Limb (tissue), 2 donors: ENCODE data around the gene CCNL2.
"Not testable (repeated sequence)": the region's sequence is repeated elsewhere in the genome, so short reads cannot be mapped to it uniquely, and the experiment has no call there.

Experiments
- DNase-seq, 2 donors: peaks; one replicate each; pipeline ENCODE4 v3.0.0-alpha.2; 2016; ENCODE audit errors: extremely low spot score in 2 of 2

The CCNL2 gene

DNA sequence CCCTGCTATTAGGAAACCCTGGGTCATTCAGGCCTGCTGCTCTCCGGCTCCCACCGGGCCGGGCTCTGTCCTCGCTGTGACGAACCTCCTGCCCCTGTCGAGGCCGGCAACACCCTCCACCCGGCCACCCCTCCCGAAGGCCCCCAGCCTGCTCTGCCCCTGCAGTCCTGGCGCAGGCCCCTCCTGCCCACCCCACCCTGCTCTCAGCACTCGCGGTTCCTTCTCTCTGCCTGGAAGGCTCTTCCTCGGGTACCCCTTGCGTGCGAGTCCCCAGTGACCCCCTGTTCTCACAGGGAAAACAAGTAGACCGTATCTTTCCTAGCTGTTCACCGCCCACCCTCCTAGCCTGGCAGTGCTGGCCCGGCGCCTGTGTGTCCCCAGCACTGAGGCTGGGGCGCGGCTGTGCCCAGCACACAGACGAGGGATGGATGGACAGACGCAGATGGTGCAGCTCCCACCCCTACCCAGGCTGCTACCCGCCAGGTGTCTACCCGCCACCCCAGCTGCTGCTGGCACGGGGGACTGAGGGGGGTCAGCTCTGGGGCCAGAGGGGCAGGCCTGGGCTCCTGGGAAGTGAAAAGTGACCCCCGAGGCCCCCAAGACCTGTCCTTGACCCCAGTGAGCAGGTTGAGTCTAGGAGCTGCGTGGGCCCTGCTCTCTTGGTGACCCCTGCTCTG lies 33.3 kb upstream of the CCNL2 start:
- no peak for DNase-seq

DNA sequence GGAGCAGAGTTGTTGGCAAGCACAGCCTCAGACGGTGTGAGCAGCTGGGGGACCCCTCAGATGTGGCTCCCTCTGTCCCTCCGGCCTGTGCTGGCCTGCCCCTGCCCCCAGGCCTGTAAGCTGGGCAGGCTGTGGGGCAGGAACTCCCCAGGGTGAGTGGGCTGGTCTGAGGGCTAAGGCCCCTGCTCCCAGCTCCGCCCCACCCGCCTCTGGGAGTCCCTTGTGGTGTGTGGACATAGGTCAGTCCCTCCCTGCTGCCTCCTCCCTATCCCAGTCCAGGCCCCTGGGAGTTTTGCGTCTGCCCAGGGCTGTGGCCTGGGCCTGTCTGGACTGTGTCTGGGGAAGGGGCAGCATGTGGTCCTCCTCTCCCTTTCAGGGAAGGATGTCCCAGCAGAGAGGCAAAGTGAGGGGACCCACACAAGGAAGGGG lies 32.7 kb upstream of the CCNL2 start:
- DNase-seq = no peak

DNA sequence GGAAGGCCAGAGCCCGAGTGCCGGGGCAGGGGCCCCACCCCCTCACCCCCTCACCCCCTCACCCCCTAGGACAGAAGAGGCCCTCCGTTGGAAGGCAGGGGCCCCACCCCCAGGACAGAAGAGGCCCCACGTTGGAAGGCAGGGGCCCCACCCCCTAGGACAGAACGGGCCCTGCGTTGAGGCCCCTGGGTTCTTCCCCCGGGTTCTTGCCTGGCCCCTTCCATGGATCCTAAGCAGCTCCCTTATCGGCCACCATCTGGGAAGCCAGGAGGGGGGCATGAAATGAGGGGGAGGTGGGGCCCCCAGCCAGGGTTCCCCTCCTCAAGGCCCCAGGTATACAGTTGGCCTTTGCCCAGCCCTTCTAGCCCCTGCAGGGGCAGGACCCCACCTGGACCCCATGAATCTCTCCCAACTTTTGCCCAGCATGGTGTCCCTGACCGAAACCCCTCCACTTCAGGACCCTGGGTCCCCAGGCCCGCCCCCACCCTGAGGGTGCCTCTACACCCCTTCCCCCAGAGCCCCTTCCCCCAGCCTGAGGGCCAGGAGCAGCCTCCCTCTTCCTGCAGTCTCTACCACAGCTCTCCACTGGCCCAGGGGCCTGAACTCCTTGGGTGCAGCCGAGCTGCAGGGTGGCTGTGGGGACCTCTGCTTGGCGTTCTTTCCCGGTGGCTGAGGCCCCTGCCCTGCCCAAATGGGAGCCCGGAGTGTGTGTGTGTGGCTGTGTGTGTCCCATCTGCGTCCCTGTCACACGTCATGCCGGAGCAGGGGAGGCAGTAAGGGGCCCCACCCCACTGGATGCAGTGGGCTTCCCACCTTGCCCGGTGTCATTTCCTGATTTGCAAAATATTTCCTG lies 32.1 kb upstream of the CCNL2 start:
- no peak for DNase-seq

DNA sequence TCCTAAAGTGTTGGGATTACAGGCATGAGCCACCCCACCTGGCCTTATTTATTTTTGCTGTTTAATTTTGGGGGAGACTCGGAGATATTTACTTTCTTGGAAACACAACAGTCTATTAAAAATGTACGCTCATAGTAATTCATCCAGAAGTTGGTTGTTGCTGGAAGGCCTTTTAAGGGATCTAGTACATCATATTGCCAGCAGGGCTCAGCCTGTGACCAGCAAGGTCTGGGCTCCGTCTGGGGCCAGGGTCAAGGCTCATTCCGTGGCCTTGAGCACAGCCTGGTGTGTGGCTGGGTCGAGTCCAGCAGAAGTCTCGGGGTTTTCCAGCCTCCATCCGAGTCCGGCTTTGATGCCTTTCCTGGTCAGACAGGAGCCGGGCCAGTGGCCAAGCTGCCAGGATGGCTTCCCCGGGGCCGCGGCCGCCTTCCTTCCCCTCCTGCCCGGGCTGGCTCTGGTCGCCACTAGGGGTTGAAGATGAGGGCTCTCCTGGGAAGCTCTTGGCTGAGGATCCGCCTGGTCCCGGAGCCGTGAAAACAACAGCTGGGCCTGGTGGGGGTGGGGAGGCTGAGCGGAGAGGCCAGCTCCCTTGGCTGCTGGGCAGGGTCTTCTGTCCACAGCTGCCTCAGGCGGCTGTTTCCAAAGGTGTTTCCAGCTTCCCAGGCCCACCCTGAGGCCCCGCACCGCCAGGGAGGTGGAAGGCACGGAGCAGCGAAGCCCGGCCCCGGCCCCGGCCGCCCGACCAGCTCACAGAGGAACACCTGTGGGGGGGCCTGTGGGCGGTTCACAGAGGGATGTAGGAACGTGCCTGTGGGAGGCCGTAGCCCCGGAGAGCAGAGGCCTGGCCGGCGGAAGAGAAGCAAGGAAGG lies 31.2 kb upstream of the CCNL2 start:
- peak in 1 of 2 donors; percentile 82 for DNase-seq

DNA sequence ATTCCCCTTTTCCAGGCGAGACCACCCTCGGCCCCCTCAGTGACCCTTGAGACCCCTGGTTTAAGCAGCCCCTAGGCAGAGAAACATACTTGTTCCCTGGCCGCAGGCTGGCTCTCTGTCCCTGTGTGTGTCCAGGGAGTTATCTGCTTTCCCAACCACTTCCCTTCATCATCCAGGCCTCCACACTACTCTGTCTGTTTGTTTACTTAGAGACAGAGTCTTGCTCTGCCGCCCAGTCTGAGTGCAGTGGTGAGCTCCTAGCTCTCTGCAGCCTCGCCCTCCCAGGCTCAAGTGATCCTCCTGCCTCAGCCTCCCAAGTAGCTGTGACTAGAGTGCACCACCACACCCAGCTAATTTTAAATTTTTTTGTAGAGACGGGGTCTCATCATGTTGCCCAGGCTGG lies 30.5 kb upstream of the CCNL2 start:
- no peak for DNase-seq

DNA sequence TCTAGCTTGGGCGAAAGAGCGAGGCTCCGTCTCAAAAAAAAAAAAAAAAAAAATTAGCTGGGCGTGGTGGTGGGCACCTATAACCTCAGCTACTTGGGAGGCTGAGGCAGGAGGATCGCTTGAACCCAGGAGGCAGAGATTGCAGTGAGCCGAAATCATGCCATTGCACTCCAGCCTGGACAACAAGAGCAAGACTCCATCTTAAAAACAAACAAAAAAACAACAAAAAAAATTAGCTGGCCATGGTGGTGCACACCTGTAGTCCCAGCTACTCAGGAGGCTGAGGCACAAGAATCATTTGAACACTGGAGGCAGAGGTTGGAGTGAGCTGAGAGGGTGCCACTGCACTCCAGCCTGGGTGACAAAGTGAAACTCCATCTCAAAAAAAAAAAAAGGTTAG lies 29.8 kb upstream of the CCNL2 start:
- not testable (repeated sequence) for DNase-seq

DNA sequence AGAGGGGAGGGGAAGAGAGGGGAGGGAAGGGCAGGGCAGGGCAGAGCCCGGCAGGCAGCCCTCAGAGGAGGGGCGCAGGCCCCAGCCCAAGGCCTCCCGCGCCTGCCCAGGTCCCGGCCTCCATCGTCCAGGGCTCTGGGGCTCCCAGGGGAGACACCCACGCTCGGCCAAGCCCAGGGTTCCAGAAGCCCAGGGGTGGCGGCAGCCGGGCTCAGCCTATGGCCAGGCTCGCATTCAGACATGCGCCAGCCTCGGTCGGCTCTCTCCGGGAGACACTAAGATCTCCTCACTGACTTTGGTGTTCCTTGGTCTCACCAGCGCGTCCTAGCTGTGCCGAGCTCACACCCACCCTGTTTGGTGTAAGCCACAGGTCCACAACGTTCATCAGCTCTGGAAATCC lies 29.0 kb upstream of the CCNL2 start:
- DNase-seq = no peak

DNA sequence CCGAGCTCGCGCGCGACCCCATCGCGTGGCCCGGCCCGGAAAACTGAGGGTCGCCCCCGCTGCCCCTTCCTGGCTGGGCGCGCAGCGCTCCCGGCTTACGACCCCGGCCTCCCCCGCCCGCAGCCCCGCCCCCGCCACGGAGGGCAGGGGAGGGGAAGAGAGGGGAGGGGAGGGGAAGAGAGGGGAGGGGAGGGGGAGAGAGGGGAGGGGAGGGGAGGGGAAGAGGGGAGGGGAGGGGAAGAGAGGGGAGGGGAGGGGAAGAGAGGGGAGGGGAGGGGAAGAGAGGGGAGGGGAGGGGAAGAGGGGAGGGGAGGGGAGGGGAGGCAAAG lies 28.6 kb upstream of the CCNL2 start:
- DNase-seq = no peak

DNA sequence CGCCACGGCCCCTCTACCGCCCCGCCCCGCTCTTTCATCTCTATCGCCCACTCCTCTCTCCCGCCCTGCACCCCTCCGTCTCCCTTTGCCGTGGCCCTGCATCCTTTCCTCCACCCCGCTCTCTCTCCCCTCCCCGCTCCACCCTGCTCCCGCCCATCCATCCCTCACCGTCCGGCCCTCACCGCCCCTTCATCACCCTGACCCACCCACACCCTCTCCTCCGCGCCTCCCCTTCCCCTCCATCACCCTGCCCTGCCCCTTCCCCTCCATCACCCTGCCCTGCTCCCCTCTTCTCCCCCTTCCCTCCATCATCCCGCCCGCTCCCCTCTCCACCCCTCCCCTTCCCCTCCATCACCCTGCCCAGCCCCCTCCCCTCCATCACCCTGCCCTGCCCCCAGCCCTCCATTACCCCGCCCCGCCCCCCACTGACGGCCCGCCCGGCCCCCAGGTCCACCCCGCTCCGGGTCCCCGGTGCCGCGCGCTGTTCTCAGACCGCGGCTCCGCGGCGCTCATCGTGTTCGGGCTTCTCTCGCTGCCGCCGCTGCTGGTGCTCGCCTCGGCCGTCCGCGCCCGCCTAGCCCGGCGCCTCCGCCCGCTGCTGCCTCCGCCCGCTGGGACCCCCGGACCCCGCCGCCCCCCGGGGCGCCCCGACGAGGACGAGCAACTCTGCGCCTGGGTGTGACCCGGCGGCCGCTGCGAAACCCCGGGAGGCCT lies 28.1 kb upstream of the CCNL2 start:
- DNase-seq = peak in 1 of 2 donors; percentile 74

DNA sequence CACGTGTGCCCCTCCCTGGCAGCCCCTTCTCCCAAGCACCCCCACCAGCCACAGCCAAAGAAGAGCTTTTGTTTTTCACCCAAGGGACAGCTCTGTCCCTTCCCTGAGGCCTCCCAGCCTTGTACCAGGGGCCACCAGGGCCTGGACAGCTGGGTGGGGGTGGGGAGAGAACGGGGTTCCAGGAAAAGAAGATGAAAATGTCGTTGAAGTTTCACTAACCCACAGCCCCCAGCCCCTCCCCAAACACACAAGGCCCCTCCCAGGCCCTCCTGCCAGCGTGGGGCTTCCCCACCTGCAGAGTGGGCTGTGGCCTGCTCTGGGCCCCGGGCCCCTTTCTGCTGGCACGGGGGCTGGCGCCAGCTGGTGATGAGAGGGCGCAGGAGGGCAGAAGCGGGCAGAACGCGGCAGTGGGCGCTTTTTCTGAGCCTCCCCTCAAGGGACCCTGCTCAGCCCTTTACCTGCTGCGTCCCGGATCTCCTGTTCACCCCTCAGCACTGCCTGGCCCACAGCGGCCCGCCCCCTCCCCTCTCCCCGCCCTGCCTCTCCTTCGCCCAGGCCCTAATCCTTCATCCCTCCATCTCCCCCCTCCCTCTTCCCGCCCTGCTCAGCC lies 27.5 kb upstream of the CCNL2 start:
- DNase-seq = no peak

DNA sequence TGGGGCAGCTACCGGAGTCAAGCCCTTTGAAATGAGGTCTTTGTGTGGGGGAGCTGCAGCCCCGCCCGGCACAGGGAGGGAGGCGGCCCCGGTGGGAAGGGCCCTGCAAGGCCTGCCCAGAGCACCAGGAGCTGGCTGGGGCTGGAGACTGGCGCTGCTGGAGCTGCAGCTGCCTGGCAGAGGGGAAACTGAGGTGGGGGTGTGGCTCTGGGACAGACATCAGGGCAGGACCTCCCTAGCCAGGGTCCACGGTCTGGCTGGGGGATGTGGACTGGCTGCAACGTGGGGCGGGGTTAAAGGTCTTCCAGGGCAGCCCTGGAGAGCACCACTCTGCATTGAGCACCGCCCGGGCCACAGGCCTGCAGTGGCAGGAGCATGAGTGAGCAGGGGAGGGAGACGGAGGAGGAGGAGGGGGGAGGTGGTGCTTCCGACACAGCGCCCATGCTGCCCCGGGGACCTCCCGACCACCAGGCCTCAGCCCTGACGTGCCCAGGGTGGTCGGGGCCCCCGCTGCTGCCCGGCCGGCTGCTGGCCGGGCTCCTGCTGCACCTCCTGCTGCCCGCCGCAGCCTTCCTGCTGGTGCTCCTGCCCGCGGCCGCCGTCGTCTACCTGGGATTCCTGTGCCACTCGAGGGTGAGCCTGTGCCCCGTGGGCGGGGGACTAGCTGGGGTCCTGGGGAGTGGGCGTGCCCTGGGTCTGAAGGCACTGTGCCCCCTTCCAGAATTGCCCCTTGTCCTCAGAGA lies 26.8 kb upstream of the CCNL2 start:
- peak in 1 of 2 donors; percentile 36 for DNase-seq

DNA sequence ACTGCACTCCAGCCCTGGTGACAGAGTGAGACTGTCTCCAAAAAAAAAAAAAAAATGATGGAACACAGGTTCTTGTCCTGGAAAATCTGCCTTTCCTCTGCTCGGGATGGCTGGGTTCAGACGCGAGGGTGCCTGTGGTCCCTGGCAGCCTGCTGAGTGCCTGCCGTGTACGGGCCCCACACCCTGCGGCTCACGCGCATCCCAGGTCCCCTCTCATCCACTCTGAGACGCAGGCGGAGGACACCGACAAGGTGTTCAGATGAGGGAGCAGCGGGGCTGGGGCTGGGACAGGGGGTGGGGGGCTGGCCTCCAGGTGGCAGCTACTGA lies 26.3 kb upstream of the CCNL2 start:
- DNase-seq = no peak

DNA sequence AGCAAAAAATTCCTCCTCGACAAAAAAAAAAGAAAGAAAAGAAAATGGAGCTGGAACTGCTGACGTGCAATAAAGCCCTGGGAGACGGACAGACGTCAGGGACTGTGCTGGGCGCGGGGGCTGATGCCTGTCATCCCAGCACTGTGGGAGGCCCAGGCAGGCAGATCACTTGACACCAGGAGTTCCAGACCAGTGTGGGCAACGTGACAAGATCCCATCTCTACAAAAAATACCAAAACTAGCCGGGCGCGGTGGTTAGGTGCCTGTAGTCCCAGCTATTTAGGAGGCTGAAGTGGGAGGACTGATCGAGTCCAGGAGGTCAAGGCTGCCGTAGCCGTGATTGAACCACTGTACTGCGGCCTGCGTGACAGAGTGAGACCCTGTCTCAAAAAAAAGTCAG lies 25.6 kb upstream of the CCNL2 start:
- no peak for DNase-seq

DNA sequence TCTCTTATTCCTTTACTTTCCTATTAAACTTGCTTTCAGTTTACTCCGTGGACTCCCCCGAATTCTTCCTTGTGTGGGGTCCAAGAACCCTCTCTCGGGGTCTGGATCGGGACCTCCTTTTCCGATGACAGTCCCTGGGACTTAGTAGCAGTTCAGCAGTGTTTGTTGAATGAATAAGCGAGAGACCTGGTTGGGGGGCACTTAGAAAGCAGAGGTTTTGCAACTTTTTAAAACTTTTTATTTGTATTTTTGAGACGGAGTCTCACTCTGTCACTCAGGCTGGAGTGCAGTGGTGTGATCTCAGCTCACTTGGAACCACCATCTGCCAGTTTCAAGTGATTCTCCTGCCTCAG lies 24.1 kb upstream of the CCNL2 start:
- no peak for DNase-seq

DNA sequence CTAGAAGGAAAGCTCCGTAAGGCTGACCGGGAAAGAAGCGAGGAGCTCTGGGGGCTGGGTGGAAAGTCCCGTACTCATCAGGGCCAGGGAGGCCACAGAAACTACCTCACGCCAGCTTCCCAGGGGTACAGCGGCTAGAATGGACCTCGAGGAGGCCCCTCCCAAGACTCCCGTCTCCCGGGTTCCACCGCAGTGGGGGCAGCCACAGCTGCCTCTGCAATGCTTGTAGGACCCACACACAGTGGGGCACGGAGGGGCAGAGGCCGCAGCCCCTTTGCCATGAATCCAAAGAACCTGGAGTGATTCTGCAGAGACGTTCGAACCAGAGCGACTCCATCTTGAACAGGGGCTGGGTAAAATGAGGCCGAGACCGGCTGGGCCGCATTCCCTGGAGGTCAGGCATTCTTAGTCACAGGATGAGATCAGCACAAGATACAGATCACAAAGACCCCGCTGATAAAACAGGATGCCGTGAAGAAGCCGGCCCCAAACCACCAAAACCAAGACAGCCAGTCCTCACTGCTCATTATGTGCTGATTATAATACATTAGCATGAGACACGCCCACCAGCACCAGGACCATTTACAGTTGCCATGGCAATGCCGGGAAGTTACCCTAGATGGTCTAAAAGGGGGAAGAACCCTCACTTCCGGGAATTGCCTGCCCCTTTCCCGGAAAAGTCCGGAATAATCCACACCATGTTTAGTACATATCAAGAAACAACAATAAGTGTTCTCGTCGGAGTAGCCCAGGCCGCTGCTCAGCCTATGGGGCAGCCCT lies 23.5 kb upstream of the CCNL2 start:
- peak in 1 of 2 donors; percentile 27 for DNase-seq

DNA sequence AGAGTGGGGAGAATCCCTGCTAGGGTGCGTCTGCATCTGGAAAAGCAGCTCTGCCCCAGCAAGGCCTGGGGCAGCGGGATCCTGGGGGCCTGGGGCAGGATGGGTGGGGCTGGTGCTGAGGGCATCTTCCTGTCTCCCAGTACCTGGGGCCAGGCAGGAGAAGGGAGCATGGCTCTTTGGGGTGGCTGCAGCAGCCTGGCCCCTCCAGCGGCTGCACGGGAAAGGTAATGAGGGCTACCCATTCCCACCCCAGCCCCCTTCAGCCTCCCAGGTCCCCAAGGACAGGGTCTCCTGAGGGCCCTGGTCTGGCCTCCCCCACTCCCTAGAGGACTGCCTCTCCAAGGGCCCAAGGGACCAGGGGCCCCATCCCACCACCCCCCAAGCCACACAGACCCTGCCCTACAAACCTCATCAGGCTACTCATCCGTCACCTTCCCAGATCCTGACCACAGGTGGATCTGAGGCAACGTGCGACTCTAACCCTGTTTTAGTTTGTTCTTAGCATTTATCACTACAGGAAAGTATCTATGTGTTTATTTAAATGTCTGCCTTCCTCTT lies 22.9 kb upstream of the CCNL2 start:
- no peak for DNase-seq

DNA sequence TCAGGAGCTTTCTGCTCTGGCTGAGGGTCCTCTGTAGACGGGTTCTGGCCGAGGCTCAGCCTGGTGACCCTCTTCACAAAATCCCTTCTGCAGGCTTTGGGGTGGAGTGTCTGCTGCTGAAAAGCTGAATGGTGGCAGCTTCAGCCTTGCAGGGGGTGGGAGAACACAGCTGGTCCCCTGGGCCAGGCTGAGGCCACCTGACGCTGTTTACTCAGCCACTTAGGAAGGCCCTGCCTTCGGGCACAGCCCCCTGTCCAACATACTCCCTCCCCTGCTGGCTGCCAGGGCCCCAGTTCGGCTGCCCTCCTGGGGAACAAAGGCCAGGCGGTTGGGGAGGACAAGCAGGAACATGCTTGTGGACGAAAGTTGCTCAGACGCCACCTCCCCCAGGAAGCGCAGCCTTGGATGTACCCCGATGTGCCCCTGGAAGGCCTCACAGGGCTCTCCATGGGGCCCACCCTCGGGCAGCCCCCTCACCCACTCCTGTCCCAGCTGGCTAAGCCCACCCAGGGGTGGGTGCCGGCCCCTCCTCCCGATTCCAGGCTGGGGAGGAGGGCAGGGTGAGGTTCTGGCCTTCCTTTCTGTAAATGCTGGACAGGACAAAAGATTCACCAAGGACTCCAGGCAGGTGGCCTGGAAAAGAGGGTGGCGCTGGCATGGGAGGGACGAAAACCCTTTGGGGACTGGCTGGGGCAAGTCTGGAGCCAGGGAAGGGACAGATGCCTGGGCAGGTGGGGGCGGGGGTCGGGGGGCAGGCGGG lies 22.2 kb upstream of the CCNL2 start, which contains the start of gene ANKRD65:
TSS of gene ANKRD65 (minus strand) at position 130 of the 760 bp plus-strand sequence. CDS start 271 bp downstream, outside the sequence.
- peak in 1 of 2 donors; percentile 32 for DNase-seq

DNA sequence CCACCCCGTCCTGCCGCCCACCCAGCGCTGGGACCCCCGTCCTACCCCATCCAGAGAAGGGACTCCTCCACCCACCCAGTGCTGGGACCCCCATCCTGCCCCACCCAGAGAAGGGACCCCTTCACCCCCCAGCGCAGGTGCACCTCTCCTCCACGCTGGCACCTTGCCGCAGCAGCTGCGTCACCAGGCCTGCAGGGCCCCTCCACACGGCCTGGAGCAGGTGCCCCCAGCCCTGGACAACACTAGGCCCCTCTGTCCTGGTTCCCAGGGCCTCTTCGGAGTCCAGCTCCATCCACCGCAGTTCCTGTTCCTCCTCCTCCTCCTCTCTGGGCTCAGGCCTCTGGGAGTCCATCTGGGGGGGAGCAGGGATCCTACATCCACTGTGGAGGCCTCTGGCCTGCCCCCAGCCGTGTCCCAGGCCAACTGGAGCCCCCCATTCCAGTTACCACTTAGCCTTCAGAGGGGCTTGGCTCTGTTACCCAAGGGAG lies 21.6 kb upstream of the CCNL2 start:
- DNase-seq = peak in 1 of 2 donors; percentile 25
